T follicular helper cell (primary cell): ENCODE data around the gene ALKBH8.
A peak's percentile ranks its signal among the peaks of the same experiment; 100 is the strongest.
"Not testable (repeated sequence)": the region's sequence is repeated elsewhere in the genome, so short reads cannot be mapped to it uniquely, and the experiment has no call there.

Experiments
- DNase-seq: peaks from one replicate; pipeline ENCODE4 v3.0.0-alpha.2; 2020; ENCODE audit warnings: low read depth

The ALKBH8 gene

DNA sequence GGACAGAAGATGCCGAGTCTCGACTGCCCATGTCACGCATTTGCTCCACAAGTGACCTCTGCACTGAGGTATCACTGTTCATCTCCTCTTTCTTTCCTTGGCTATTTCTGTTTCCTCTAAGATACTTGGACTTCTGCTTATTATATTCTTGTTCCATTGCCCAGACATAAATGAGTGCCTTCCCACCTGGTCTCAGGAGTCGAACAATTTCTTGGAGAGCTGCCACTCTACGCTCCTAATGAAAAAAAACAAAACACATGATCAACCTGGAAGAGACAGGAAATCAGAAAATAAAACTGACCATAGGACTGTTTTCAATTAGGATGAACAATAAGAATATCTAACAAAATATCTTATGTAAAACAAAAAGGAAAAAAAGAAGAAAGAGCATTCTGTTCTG, 60.6 kb downstream of the ALKBH8 start:
- no peak for DNase-seq

DNA sequence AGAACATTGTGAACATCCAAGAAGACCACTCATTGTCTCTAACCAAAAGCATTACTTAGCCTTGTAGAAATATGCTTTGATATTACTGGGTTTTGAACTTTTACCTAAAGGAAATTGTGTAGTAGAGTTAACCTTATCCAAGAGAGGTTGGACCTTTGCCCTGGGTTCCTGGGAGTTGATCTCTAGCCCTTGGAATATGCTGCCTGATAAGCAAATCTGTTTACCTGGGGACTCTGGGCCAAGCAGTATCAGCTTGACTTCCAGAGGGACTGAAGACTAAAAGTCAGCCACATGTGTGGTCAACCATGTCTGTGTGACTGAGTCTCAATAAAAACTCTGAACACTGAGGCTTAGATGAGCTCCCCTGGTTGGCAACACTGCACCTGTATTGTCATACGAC, 63.8 kb downstream of the ALKBH8 start:
- DNase-seq, result no peak

DNA sequence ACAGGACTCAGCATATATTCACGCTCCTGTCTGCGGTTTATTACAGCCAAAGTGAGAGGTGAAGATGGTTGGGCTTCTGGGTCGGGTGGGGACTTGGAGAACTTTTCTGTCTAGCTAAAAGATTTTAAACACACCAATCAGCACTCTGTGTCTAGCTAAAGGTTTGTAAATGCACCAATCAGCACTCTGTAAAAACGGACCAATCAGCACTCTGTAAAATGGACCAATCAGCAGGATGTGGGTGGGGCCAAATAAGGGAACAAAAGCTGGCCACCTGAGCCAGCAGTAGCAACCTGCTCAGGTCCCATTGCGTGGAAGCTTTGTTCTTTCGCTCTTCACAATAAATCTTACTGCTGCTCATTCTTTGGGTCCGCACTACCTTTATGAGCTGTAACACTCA, 68.2 kb downstream of the ALKBH8 start:
- not testable (repeated sequence) for DNase-seq

DNA sequence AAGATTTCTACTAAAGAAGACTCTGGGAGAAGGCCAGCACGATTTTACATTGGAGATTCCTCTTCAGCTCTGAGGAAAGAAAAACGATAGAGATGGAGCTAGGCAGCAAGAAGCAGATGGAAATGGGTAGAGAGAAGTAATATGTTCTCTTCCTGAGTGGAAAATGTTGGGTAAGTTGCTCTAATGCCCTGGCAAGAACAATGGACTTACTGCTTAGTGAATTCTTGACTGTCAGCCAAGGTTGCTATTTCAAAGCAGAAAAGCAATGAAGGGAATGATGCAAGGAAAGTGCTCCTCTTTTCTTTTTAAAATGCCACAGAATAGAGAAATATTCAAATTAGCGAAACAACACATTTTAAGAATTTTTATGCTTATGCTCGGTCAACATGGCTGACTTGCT, 69.5 kb downstream of the ALKBH8 start:
- no peak for DNase-seq

DNA sequence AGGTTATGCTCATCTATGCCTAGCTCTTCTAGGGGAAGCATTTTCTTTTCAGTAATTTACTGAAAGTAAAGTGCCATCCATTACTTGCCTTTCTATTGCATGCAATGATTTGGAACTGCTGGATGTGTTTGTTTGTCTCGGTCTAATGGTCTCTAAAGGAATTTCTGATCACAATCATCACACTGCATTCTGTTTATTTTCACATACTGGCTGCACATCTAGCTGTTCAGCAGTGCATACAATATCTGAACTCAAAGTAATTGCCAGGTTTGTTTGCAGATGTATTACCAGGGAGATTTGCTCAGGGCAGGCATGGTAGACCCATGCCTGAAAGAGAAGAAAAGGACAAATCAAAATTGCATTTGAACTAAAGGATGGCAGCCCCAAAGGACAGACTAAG, 71.5 kb downstream of the ALKBH8 start:
- DNase-seq, result no peak

DNA sequence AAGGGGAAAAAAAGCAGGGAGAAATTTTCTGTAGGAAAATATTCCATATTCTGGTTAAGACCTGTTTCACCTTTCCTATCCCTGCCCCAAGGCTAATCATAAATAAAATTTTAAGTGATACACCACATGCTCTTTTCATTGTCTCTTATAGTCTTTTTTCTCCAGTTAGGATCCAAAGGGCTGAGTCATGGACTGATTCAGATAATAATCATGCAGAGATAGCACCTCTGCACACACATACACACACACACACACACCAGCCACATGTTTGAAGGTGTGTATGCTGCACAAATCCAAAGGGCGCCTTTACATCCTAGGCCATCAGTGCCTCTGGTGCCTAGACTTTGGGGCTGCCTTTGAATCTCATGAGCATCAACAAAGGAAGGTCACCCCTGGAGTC, 72.4 kb downstream of the ALKBH8 start:
- no peak for DNase-seq

DNA sequence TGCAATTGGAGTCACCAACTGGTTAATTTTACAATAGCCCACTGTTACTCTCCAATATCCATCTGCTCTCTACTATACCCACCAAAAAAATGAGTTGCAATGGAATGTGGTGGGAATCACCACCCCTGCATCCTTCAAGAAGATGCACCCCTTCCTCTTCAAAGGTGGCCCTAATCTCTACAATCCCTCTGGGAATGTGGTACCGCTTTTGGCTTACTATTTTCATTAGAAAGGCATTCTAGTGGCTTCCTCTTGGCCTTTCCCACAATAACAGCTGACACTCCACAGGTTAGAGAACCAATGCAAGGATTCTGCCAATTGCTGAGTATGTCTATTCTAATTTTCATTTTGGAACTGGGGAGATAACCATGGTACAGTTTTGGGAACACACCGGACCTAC, 74.7 kb downstream of the ALKBH8 start:
- no peak for DNase-seq

DNA sequence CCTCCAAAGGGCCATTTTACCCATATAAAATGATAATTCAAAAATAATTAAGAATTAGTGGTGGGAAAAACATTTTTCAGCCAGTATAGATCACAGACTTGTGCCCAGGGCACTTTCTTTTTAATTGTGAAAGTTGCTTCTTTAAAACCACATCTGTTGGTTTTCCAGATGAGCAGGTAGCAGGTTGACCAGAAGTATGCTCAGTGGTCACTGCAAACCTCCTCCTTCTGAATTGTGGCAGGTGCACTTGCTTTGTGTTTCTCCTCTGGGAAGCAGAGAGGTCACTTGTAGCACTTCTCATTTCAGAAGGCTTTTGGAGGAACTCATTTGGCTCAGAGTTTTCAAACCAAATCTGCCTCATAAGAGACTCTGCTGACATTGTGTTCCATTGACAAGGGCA, 83.3 kb downstream of the ALKBH8 start:
- no peak for DNase-seq

DNA sequence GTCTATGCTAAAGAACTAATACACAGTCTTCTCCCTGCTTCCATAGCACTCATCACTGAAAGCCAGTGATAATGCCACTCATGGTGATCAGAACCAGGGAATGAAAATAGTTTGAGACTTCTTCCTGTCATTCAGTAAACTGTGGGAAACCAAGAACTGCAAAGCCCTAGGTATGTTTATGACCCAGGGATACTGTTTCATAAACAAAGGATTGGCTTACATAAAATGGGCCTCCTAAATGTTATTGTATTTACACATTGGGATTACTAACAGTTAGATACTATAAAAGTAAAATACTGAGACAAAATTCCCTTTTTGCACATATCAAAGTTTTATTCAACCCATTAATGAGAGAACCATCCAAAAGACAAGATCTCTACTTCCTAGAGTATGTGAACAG, 86.6 kb downstream of the ALKBH8 start:
- DNase-seq, result no peak

DNA sequence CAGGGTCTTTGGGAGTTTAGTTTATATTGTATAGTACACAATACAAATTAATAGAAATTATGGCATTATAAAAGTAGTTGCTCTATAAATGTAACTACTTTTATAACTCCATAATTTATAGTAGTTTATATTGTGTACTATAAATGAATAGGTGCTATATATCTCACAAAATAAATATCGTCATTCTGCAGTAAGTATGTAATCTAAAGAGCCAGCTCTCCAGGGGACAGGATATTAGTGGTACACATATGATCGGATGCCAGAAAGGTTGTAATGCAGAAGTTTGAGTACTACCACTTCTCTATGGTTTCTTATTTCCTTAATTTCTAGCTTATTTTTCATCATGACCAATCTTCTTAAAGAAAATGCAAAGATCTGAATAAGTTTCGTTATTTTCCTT, 87.7 kb downstream of the ALKBH8 start:
- no peak for DNase-seq

DNA sequence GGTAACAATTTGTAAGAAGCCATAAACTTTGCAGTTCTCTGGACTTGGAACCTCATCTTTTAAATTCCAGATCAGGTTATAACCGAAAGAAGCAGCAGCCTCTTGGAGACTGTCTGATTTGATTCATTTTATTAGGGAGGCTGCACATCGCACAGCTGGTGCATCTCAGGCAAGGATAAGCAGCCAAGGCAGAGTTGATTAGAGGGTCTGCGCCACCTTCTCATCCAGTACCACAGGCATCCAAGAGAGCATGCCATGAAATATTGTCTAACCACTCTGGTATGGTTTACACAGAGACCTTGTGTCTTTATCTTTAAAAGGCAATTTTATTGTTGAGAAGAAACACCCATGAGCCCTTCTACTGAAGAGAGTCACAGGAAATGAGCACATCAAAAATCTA, 91.7 kb downstream of the ALKBH8 start:
- no peak for DNase-seq

DNA sequence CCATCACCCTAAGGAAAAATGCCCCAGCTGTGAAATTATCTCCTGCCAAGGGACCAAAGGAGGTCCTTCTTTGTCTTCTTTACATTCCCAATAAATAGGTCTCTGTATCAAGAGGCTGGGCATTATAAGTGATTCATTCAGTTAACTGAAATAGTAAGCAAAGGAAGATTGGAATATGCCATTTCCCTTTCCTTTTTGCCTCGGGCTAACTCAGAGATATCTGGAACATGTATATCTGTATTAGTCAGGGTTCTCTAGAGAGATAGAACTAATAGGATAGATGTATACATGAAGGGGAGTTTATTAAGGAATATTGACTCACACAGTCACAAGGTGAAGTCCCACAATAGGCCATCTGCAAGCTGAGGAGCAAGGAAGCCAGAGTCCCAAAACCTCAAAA, 92.6 kb downstream of the ALKBH8 start:
- no peak for DNase-seq

DNA sequence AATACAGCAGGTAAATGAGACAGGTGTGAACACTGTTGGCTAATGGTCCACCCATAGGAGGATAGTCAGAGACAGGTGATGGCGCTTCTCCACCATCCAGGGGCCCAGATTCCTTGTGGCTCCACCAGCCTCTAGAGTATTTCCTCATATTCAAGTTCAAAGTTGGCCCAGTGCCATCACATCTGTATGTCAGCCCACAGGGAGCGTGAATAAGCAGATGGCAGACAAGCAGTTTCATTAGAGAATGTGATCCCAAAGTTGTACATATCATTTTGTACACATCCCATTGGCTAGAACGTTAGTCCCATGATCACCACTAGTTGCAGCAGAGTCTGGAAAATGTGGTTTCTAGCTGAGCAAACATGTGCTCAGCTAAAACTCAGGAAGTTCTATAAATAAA, 96.9 kb downstream of the ALKBH8 start:
- no peak for DNase-seq

DNA sequence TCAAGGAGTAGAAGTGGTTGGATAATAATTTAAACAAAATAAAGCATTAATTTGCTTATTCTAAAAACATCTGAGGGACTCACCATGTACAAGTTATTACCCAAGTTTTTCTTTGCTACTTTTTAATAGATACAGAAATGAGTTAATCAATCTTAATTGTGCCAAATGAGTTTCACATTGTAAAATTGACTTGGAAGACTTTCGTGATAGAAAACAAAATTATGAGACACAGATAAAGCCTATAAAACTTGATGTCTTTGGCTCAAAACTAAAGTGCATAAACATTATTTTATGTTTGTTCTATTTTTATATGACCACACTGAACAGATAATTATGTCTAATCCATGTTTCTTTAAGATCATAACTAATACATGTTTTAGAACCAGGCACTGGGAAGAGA, 97.8 kb downstream of the ALKBH8 start:
- no peak for DNase-seq

DNA sequence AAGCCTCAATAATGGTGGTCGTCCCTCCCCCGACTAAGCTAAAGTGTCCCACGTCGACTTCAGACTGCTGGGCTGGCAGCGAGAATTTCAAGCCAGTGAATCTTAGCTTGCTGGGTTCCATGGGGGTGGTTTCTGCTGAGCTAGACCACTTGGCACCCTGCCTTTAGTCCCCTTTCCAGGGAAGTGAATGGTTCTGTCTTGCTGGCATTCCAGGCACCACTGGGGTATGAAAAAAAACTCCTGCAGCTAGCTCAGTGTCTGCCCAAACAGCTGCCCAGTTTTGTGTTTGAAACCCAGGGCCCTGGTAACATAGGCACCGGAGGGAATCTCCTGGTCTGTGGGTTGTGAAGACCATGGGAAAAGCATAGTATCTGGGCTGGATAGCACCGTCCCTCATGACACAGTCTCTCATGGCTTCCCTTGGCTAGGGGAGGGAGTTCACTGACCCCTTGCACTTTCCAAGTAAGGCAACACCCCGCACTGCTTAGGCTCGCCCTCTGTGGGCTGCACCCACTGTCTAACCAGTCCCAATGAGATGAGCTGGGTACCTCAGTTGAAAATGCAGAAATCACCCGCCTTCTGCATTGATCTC, 99.2 kb downstream of the ALKBH8 start:
- DNase-seq, result not testable (repeated sequence)

DNA sequence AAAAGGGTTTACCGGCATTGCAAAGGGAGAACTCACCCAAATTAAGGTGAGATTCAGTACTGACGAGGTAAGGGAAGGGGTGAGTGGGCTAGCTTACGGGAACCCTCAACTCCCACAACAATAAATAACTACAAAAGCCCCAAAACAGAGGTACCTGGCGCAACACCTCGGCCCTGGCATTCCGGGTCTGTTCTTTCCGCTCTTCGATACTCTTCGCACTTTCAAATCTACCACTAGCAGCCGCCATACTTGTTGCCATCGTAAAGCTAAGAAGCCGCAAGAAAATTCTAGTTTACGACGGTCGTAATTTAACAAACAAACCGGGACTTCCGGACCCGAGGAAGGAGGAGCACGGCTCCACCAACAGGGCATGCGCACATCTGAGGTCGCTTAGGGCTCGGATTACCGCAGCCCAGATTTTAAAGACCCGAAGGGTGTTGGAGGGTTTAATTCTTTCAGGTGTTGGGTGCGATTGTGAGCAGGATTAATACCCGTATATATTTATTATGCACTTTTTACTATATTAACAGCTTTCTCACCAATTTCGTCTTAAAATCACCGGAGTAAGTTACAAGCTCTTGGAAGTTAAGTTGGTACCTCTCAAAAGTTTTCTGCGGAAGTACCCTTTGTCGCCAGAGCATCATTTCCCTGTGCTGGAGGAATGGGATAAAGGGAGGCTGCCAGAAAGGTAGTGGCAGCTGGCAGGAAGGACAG, 107.8 kb downstream of the ALKBH8 start, which contains the start of gene CWF19L2:
CWF19L2 (minus strand) TSS at position 268 of the 714 bp plus-strand sequence; CDS start at position 259, 9 bp downstream.
- peak; percentile 85 for DNase-seq

DNA sequence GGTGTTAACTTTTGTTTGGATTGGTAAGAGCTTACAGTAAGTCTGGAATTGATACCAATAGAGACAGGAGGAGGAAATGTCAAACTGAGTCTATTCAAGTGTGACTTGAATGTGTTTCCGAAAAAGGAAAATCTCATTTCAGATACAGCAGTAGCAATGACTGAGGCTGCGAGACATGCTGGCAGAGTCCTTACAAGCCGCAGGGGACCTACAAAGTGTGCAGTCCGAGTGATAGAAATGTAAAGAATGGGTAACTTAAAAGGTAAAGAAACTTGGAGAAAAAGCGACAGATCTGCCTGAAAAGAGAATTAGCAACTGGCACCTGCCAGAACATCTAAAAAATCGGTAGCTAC, 108.4 kb downstream of the ALKBH8 start:
- no peak for DNase-seq

DNA sequence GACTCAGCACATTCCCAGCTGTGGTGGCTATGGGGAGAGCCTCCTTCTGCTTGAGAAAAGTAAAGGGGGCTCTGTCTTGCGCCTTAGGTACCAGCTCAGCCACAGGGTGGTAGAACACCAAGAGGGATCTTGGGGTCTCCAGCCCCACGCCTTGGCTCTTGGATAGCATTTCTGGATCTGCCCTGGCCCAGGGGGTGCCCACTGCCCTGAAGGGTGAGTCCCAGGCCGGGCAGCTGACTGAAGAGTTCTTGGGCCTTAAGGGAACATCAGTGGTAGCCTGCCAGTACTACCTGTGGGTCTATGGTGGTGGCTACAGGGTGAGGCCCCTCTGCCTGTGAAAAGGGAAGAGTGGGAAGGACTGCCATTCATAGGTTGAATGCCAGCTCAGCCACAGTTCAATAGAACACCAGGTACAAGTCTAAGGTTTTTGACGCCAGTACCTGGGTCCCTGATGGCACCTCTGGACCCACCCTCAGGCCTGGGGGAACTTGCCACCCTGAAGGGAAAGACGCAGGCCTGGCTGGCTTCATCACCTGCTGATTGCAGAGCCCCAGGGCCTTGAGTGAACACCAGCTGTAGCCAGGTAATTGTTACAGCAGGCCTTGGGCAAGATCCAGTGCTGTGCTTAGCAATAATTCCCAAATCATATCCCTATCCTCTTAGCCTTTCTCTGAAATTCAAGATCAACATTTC, 111.8 kb downstream of the ALKBH8 start:
- no peak for DNase-seq
